OCI-LY3 (cell line): Measurements from ENCODE around the gene NFYC.

Experiments
- H2AFZ ChIP-seq: fragments of 200-600, 300-600 bp; shearing (Covaris generic); 2 replicates; pipeline ENCODE4 v1.6.0; 2014; ENCODE audit warnings: antibody characterized with exemption, low read depth, low read length
- H3K27ac ChIP-seq: fragments of 200-600, 300-600 bp; sonication (generic); 2 replicates; pipeline ENCODE4 v1.5.1; 2014; ENCODE audit warnings: mild to moderate bottlenecking, low read length, moderate library complexity, mixed read lengths
- H3K27me3 ChIP-seq: fragments of 200-600, 300-600 bp; sonication (generic); 2 replicates; pipeline ENCODE4 v1.6.1; 2014; ENCODE audit warnings: low read depth, low read length, mixed read lengths
- H3K36me3 ChIP-seq: fragments of 200-600, 300-600 bp; sonication (generic); replicated peaks from 2 replicates; pipeline ENCODE3; 2014; ENCODE audit warnings: low read depth, low read length, mixed read lengths
- H3K4me1 ChIP-seq: fragments of 300-600, 200-600 bp; sonication (generic); 2 replicates; pipeline ENCODE4 v1.6.1; 2014; ENCODE audit warnings: low read length, mixed read lengths
- H3K4me2 ChIP-seq: fragments of 200-600, 300-600 bp; sonication (generic); 2 replicates; pipeline ENCODE4 v1.6.1; 2014; ENCODE audit warnings: low read length, mixed read lengths
- H3K4me3 ChIP-seq: fragments of 300-600, 200-600 bp; sonication (generic); 2 replicates; pipeline ENCODE4 v1.5.1; 2014; ENCODE audit warnings: antibody characterized with exemption, mild to moderate bottlenecking, low read length, moderate library complexity
- H3K79me2 ChIP-seq: fragments of 300-600, 200-600 bp; shearing (Covaris generic); 2 replicates; pipeline ENCODE4 v1.6.1; 2014; ENCODE audit warnings: mild to moderate bottlenecking, low read length, mixed read lengths
- H3K9ac ChIP-seq: fragments of 300-600, 200-600 bp; shearing (Covaris generic); 2 replicates; pipeline ENCODE4 v1.6.0; 2014; ENCODE audit warnings: mild to moderate bottlenecking, low read length, moderate library complexity
- H3K9me3 ChIP-seq: fragments of 200-600, 300-600 bp; shearing (Covaris generic); 2 replicates; pipeline ENCODE4 v1.6.1; 2014; ENCODE audit warnings: low read length, mixed read lengths; ENCODE audit not compliant: insufficient read depth
- H4K20me1 ChIP-seq: fragments of 200-600, 300-600 bp; sonication (generic); 2 replicates; pipeline ENCODE4 v1.6.1; 2016; ENCODE audit warnings: low read length, mixed read lengths; ENCODE audit not compliant: insufficient read depth
- CTCF ChIP-seq: fragments of 200-600, 300-600 bp; sonication (generic); IDR thresholded peaks from 2 replicates; pipeline ENCODE4 v1.5.1; 2014; ENCODE audit warnings: antibody characterized with exemption, low read length, low read depth
- EZH2phosphoT487 ChIP-seq: fragments of 200-600 bp; shearing (Covaris generic); IDR thresholded peaks from 2 replicates; pipeline ENCODE4 v1.6.1; 2018; ENCODE audit warnings: antibody characterized with exemption, mixed run types, low read depth

The NFYC gene

GRCh38 chr1:40803902-40804301, 112.4 kb downstream of the NFYC start:
- H4K20me1 ChIP-seq = no peaks in the 10 kb centered on the region
- TF ChIP-seq EZH2phosphoT487 (no peak), CTCF (no peak)
- H3K4me2 ChIP-seq = no peak overlapping the region
- H3K36me3 ChIP-seq = no peaks in the 10 kb centered on the region
- no peak overlapping the region for H3K27ac ChIP-seq
- no peaks in the 10 kb centered on the region for H3K79me2 ChIP-seq
- no peak overlapping the region for H3K4me3 ChIP-seq
- peaks cover 7% of the 10 kb centered on the region for H3K4me1 ChIP-seq
- no peaks in the 10 kb centered on the region for H3K9me3 ChIP-seq
- no peak overlapping the region for H2AFZ ChIP-seq
- no peak overlapping the region for H3K9ac ChIP-seq
- H3K27me3 ChIP-seq = no peaks in the 10 kb centered on the region

- no peaks in the 10 kb centered on the region for H3K9me3 ChIP-seq
- H3K4me3 ChIP-seq = no peak overlapping the region
- no peak overlapping the region for H3K9ac ChIP-seq
- no peak for TF ChIP-seq CTCF
- no peak for TF ChIP-seq EZH2phosphoT487
- no peaks in the 10 kb centered on the region for H3K27me3 ChIP-seq
- H3K4me2 ChIP-seq = no peak overlapping the region
- H3K27ac ChIP-seq = no peak overlapping the region
- peaks cover 6% of the 10 kb centered on the region for H3K36me3 ChIP-seq
- H2AFZ ChIP-seq = no peak overlapping the region
- no peaks in the 10 kb centered on the region for H4K20me1 ChIP-seq
- no peaks in the 10 kb centered on the region for H3K79me2 ChIP-seq
- H3K4me1 ChIP-seq = peaks cover 22% of the 10 kb centered on the region
These were observed 114.7 kb downstream of the NFYC start for GRCh38 chr1:40806240-40806639.

- TF ChIP-seq EZH2phosphoT487 (no peak), CTCF (no peak)
These were observed 115.5 kb downstream of the NFYC start for GRCh38 chr1:40806731-40807695.

GRCh38 chr1:40808002-40808401, 116.5 kb downstream of the NFYC start:
- Histone ChIP-seq H3K4me1 (peaks cover 22% of the 10 kb centered on the region), H3K9me3 (no peaks in the 10 kb centered on the region), H4K20me1 (no peaks in the 10 kb centered on the region), H3K4me2 (no peak overlapping the region), H3K27ac (no peak overlapping the region), H3K27me3 (no peaks in the 10 kb centered on the region), H3K9ac (no peak overlapping the region), H3K79me2 (no peaks in the 10 kb centered on the region), H3K36me3 (peaks cover 6% of the 10 kb centered on the region), H3K4me3 (no peak overlapping the region), H2AFZ (no peak overlapping the region)
- TF ChIP-seq CTCF (no peak), EZH2phosphoT487 (no peak)

More at GRCh38 chr1:40806731-40807695, 115.5 kb downstream of the NFYC start:
- Histone ChIP-seq H2AFZ (no peak overlapping the region), H4K20me1 (no peaks in the 10 kb centered on the region), H3K27me3 (no peaks in the 10 kb centered on the region), H3K9me3 (no peaks in the 10 kb centered on the region), H3K4me1 (peaks cover 22% of the 10 kb centered on the region), H3K36me3 (peaks cover 6% of the 10 kb centered on the region), H3K4me2 (no peak overlapping the region), H3K9ac (no peak overlapping the region), H3K79me2 (no peaks in the 10 kb centered on the region), H3K27ac (no peak overlapping the region), H3K4me3 (no peak overlapping the region)
